Measurements from ENCODE around the gene LRRC49. TPM values are rescaled to one million over a fixed set of nuclear protein-coding genes. Genes with fewer than 3 reads are reported as not detected.

LRRC49 gene
- total RNA-seq, 1 donor from 2014 or later = 6.8 TPM

DNA sequence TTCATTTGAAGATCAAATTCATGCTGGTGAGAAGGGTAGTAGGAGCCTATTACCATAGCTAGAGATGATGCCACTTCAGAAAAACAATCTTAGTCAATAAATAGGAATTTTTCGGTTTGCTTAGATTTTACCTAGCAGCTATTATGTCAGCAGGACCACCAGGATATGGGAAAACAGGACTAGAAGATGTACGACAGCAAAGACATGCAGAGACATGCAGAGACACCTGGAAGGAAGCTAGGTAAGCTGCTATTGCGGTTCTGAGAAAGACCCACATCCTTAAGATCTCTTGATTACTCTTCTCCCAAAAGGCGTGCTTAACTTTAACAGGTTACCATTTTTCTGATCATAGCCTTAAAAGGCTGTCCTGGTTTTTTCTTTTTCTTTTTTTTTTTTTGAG is 157.8 kb downstream of the LRRC49 start:
- Histone ChIP-seq H3K4me3 (ENCODE audit: insufficient read depth, low read depth, low read length) (no peak overlapping the region), H3K4me1 (ENCODE audit: insufficient read depth, low read length) (peaks cover 38% of the 10 kb centered on the region), H4K20me1 (ENCODE audit: insufficient read depth, low read length) (no peaks in the 10 kb centered on the region), H3K27me3 (ENCODE audit: insufficient read depth, low read length) (no peaks in the 10 kb centered on the region), H3K36me3 (ENCODE audit: insufficient read depth, low read length) (no peaks in the 10 kb centered on the region), H3K27ac (ENCODE audit: low read depth, low read length) (peak overlapping the region; percentile 99), H3K9ac (ENCODE audit: low read length) (peak overlapping the region; percentile 80), H3K9me3 (ENCODE audit: insufficient read depth, low read depth, low read length) (no peaks in the 10 kb centered on the region), H3K4me2 (ENCODE audit: low read length) (peak overlapping the region; percentile 57), H2AFZ (ENCODE audit: low read depth, low read length) (no peak overlapping the region), H3K79me2 (ENCODE audit: insufficient read depth, low read length) (no peaks in the 10 kb centered on the region)
- Mint-ChIP-seq H3K9me3 (ENCODE audit: unreplicated experiment) (peaks cover 2% of the 10 kb centered on the region), H3K27me3 (ENCODE audit: low read depth, unreplicated experiment) (no peaks in the 10 kb centered on the region), H3K27ac (ENCODE audit: unreplicated experiment) (no peak overlapping the region), H3K4me3 (ENCODE audit: unreplicated experiment) (no peak overlapping the region), H3K36me3 (ENCODE audit: low read depth, unreplicated experiment) (peaks cover 3% of the 10 kb centered on the region), H3K4me1 (ENCODE audit: low read depth, unreplicated experiment) (peaks cover 28% of the 10 kb centered on the region)
- DNase-seq (ENCODE audit: low read depth) (no peak), FAIRE-seq (no peak)
- TF ChIP-seq, protein P1, sequence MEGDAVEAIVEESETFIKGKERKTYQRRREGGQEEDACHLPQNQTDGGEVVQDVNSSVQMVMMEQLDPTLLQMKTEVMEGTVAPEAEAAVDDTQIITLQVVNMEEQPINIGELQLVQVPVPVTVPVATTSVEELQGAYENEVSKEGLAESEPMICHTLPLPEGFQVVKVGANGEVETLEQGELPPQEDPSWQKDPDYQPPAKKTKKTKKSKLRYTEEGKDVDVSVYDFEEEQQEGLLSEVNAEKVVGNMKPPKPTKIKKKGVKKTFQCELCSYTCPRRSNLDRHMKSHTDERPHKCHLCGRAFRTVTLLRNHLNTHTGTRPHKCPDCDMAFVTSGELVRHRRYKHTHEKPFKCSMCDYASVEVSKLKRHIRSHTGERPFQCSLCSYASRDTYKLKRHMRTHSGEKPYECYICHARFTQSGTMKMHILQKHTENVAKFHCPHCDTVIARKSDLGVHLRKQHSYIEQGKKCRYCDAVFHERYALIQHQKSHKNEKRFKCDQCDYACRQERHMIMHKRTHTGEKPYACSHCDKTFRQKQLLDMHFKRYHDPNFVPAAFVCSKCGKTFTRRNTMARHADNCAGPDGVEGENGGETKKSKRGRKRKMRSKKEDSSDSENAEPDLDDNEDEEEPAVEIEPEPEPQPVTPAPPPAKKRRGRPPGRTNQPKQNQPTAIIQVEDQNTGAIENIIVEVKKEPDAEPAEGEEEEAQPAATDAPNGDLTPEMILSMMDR (IDR thresholded peaks at IDR 0.05; ENCODE audit: insufficient read depth, low read depth, low read length) = no peak
- no peak for TF ChIP-seq EZH2 (IDR thresholded peaks at IDR 0.05; ENCODE audit: insufficient read depth, low read length)

DNA sequence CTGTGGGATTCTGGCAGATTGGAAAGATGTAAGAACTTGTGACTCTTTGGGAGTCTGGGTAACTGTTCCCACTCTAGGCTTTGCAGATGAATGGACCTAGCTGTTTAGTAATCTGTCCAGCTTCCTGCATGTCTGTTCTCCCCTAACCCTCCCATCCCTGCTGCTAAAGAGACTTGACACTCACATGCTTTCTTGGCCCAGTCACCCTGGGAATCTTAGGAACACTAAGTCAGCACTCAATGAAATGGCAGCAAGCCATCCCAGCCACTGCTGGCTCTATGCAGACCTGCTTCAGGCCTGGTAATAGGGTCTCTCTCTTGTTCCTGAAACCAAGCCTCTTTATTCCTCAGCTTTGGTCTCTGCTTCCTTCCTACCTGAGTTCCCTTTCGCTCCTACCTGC is 158.9 kb downstream of the LRRC49 start:
- Histone ChIP-seq H3K4me1 (ENCODE audit: insufficient read depth, low read length) (peaks cover 38% of the 10 kb centered on the region), H3K27me3 (ENCODE audit: insufficient read depth, low read length) (no peaks in the 10 kb centered on the region), H3K9me3 (ENCODE audit: insufficient read depth, low read depth, low read length) (no peaks in the 10 kb centered on the region), H4K20me1 (ENCODE audit: insufficient read depth, low read length) (no peaks in the 10 kb centered on the region), H3K4me2 (ENCODE audit: low read length) (peak overlapping the region; percentile 1), H3K9ac (ENCODE audit: low read length) (peak overlapping the region; percentile 6), H3K27ac (ENCODE audit: low read depth, low read length) (peak overlapping the region; percentile 44), H2AFZ (ENCODE audit: low read depth, low read length) (no peak overlapping the region), H3K4me3 (ENCODE audit: insufficient read depth, low read depth, low read length) (no peak overlapping the region), H3K36me3 (ENCODE audit: insufficient read depth, low read length) (no peaks in the 10 kb centered on the region), H3K79me2 (ENCODE audit: insufficient read depth, low read length) (no peaks in the 10 kb centered on the region)
- TF ChIP-seq, protein P1 (IDR thresholded peaks at IDR 0.05; ENCODE audit: insufficient read depth, low read depth, low read length) = no peak
- TF ChIP-seq EZH2 (IDR thresholded peaks at IDR 0.05; ENCODE audit: insufficient read depth, low read length) = no peak
- no peak for FAIRE-seq
- H3K27me3 Mint-ChIP-seq (ENCODE audit: low read depth, unreplicated experiment) = no peaks in the 10 kb centered on the region
- H3K36me3 Mint-ChIP-seq (ENCODE audit: low read depth, unreplicated experiment) = peaks cover 3% of the 10 kb centered on the region
- peaks cover 2% of the 10 kb centered on the region for H3K9me3 Mint-ChIP-seq (ENCODE audit: unreplicated experiment)
- no peak overlapping the region for H3K27ac Mint-ChIP-seq (ENCODE audit: unreplicated experiment)
- no peak overlapping the region for H3K4me3 Mint-ChIP-seq (ENCODE audit: unreplicated experiment)
- peaks cover 28% of the 10 kb centered on the region for H3K4me1 Mint-ChIP-seq (ENCODE audit: low read depth, unreplicated experiment)
- DNase-seq (ENCODE audit: low read depth) = peak; percentile 90

DNA sequence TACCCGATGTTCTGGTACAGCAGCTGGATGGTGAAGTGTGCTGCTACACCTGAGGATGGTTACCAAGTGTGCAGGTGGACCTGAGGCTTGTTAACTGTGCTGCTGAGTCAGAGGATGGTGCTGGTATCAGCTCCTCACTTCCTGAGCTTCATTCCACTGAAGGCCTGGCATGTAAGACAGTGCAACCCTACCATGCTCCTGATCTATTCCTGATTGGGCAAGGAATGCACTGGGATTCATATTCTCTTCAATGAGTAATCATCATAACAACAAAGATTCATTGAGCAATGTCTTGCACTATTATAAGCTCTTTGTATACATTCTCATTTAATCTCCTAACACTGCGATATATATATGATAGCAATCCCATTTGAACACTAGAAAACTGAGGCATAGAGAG is 159.7 kb downstream of the LRRC49 start:
- peak overlapping the region; percentile 23 for H3K27ac ChIP-seq (ENCODE audit: low read depth, low read length)

More for the DNA sequence above, 159.7 kb downstream of the LRRC49 start:
- H3K4me3 ChIP-seq (ENCODE audit: insufficient read depth, low read depth, low read length) = no peak overlapping the region
- no peaks in the 10 kb centered on the region for H3K79me2 ChIP-seq (ENCODE audit: insufficient read depth, low read length)
- Mint-ChIP-seq H3K4me1 (ENCODE audit: low read depth, unreplicated experiment) (peaks cover 28% of the 10 kb centered on the region), H3K4me3 (ENCODE audit: unreplicated experiment) (no peak overlapping the region), H3K27ac (ENCODE audit: unreplicated experiment) (no peak overlapping the region), H3K9me3 (ENCODE audit: unreplicated experiment) (no peaks in the 10 kb centered on the region), H3K27me3 (ENCODE audit: low read depth, unreplicated experiment) (no peaks in the 10 kb centered on the region), H3K36me3 (ENCODE audit: low read depth, unreplicated experiment) (peaks cover 3% of the 10 kb centered on the region)
- H2AFZ ChIP-seq (ENCODE audit: low read depth, low read length) = no peak overlapping the region
- H3K36me3 ChIP-seq (ENCODE audit: insufficient read depth, low read length) = no peaks in the 10 kb centered on the region
- H3K4me1 ChIP-seq (ENCODE audit: insufficient read depth, low read length) = peaks cover 38% of the 10 kb centered on the region
- H4K20me1 ChIP-seq (ENCODE audit: insufficient read depth, low read length) = no peaks in the 10 kb centered on the region
- FAIRE-seq = peak; percentile 94
- no peaks in the 10 kb centered on the region for H3K27me3 ChIP-seq (ENCODE audit: insufficient read depth, low read length)
- TF ChIP-seq, protein P1 (IDR thresholded peaks at IDR 0.05; ENCODE audit: insufficient read depth, low read depth, low read length) = no peak
- no peak for TF ChIP-seq EZH2 (IDR thresholded peaks at IDR 0.05; ENCODE audit: insufficient read depth, low read length)
- peak; percentile 51 for DNase-seq (ENCODE audit: low read depth)
- no peak overlapping the region for H3K9ac ChIP-seq (ENCODE audit: low read length)
- H3K4me2 ChIP-seq (ENCODE audit: low read length) = no peak overlapping the region
- no peaks in the 10 kb centered on the region for H3K9me3 ChIP-seq (ENCODE audit: insufficient read depth, low read depth, low read length)

Data from astrocyte (in vitro differentiated cells and primary cell).